ENCODE results near the gene LAMC2.

Gene LAMC2

GRCh38 chr1:183152180-183152579 lies 33.9 kb upstream of the LAMC2 start:
- Histone ChIP-seq H3K4me3 (ENCODE audit: low read length) (no peak overlapping the region), H3K9me3 (ENCODE audit: low read length) (no peaks in the 10 kb centered on the region), H3K27me3 (ENCODE audit: insufficient read depth, low read length) (no peaks in the 10 kb centered on the region), H2AFZ (ENCODE audit: low read depth, low read length) (no peak overlapping the region), H3K4me1 (ENCODE audit: insufficient read depth, low read length) (no peaks in the 10 kb centered on the region), H3K36me3 (ENCODE audit: insufficient read depth, low read length) (no peaks in the 10 kb centered on the region)

- Histone ChIP-seq H2AFZ (ENCODE audit: low read depth, low read length) (no peak overlapping the region), H3K4me3 (ENCODE audit: low read length) (no peak overlapping the region), H3K9me3 (ENCODE audit: low read length) (no peaks in the 10 kb centered on the region), H3K27me3 (ENCODE audit: insufficient read depth, low read length) (no peaks in the 10 kb centered on the region), H3K4me1 (ENCODE audit: insufficient read depth, low read length) (no peaks in the 10 kb centered on the region), H3K36me3 (ENCODE audit: insufficient read depth, low read length) (no peaks in the 10 kb centered on the region)
Observed at GRCh38 chr1:183155939-183156338, 30.1 kb upstream of the LAMC2 start.

DNA sequence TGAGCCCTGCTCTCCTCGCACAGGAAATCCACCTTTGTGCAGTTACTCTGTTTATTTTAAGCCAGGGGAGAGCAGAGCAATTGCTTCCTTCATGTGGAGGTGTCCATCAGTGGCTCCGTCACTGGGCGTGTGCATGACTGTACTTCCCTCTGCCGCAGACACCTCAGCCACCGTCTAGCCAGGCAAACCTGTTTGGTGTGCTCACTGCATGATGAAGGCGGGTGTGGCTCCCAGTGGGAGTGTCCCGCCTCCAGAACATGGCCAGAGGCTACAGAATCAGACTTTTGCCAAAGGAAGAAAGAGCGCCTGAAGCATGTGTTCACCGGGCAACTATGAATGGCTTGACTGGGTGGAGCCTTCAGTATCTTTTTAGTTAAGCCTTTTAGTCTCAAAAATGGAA lies 26.1 kb upstream of the LAMC2 start:
- H3K9me3 ChIP-seq (ENCODE audit: low read length) = no peaks in the 10 kb centered on the region
- no peak overlapping the region for H2AFZ ChIP-seq (ENCODE audit: low read depth, low read length)
- no peak overlapping the region for H3K4me3 ChIP-seq (ENCODE audit: low read length)
- H3K36me3 ChIP-seq (ENCODE audit: insufficient read depth, low read length) = no peaks in the 10 kb centered on the region
- H3K27me3 ChIP-seq (ENCODE audit: insufficient read depth, low read length) = no peaks in the 10 kb centered on the region
- H3K4me1 ChIP-seq (ENCODE audit: insufficient read depth, low read length) = peaks cover 10% of the 10 kb centered on the region

DNA sequence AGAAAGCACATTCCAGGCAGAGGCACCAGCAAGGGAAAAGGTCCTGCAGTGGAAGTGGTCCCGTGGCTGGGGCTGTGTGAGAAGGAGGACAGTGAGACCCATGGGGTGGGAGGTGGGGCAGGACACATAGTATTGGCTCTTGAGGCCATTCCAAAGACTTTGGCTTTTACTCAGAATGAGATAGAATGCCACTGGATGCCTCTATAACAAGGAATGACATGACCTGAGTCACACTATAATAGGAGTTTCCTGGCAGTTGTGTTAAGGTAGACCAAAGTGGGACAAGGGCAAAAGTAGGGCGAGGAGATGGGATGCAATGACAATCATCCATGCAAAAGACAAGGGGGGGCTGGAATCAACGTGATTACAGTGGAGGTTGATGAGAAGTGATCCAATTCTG lies 24.7 kb upstream of the LAMC2 start:
- no peak overlapping the region for H3K4me3 ChIP-seq (ENCODE audit: low read length)
- no peak overlapping the region for H2AFZ ChIP-seq (ENCODE audit: low read depth, low read length)
- no peaks in the 10 kb centered on the region for H3K9me3 ChIP-seq (ENCODE audit: low read length)
- peaks cover 12% of the 10 kb centered on the region for H3K4me1 ChIP-seq (ENCODE audit: insufficient read depth, low read length)
- H3K27me3 ChIP-seq (ENCODE audit: insufficient read depth, low read length) = no peaks in the 10 kb centered on the region
- H3K36me3 ChIP-seq (ENCODE audit: insufficient read depth, low read length) = no peaks in the 10 kb centered on the region

DNA sequence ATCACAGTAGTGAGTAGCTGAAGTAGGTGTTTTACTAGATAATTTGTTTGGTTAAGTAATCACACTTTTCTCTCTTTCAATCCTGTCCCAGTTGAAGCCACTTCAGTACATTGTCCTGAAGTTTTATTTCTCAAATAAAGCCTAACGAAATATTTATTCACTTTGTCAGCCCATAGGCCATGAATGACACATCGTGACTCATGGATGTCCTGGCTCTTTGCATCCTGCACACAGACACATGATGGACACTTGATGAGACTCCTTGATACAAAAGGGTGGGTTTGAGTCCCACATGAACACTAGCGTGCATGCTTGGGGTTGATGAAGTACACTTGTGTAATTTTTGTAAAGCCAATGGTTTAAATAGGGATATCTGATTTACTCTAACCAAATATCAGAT lies 22.7 kb upstream of the LAMC2 start:
- H3K4me3 ChIP-seq (ENCODE audit: low read length) = no peak overlapping the region
- H3K9me3 ChIP-seq (ENCODE audit: low read length) = no peaks in the 10 kb centered on the region

GRCh38 chr1:183164340-183164739 lies 21.7 kb upstream of the LAMC2 start:
- H2AFZ ChIP-seq (ENCODE audit: low read depth, low read length) = no peak overlapping the region
- H3K9me3 ChIP-seq (ENCODE audit: low read length) = no peaks in the 10 kb centered on the region
- H3K4me3 ChIP-seq (ENCODE audit: low read length) = no peak overlapping the region
- H3K4me1 ChIP-seq (ENCODE audit: insufficient read depth, low read length) = peaks cover 12% of the 10 kb centered on the region
- H3K36me3 ChIP-seq (ENCODE audit: insufficient read depth, low read length) = no peaks in the 10 kb centered on the region
- H3K27me3 ChIP-seq (ENCODE audit: insufficient read depth, low read length) = no peaks in the 10 kb centered on the region

More for the DNA sequence above, 22.7 kb upstream of the LAMC2 start:
- Histone ChIP-seq H3K4me1 (ENCODE audit: insufficient read depth, low read length) (peaks cover 12% of the 10 kb centered on the region), H3K27me3 (ENCODE audit: insufficient read depth, low read length) (no peaks in the 10 kb centered on the region), H3K36me3 (ENCODE audit: insufficient read depth, low read length) (no peaks in the 10 kb centered on the region), H2AFZ (ENCODE audit: low read depth, low read length) (no peak overlapping the region)

DNA sequence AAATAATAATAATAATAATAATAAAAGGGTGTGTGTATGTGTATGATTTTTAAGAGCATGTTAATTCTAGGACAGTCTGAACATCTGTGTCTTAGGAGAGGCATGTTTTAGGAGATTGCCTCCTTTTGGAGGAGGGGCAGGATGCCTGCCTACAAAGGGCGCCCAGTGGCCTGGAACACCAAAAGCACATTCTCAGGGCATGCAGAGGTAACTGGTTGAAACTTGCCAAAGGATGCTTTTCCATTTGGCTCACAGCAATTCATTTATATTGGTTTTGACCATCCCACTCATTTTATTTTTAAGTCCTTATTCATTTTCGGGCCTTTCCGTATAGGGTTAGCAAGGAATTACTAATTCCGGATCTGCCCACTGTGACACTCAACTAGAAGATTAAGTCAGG lies 21.1 kb upstream of the LAMC2 start:
- no peaks in the 10 kb centered on the region for H3K27me3 ChIP-seq (ENCODE audit: insufficient read depth, low read length)
- no peaks in the 10 kb centered on the region for H3K9me3 ChIP-seq (ENCODE audit: low read length)
- no peaks in the 10 kb centered on the region for H3K36me3 ChIP-seq (ENCODE audit: insufficient read depth, low read length)
- no peak overlapping the region for H2AFZ ChIP-seq (ENCODE audit: low read depth, low read length)
- H3K4me1 ChIP-seq (ENCODE audit: insufficient read depth, low read length) = peaks cover 12% of the 10 kb centered on the region
- H3K4me3 ChIP-seq (ENCODE audit: low read length) = no peak overlapping the region

- no peaks in the 10 kb centered on the region for H3K36me3 ChIP-seq (ENCODE audit: insufficient read depth, low read length)
- peaks cover 12% of the 10 kb centered on the region for H3K4me1 ChIP-seq (ENCODE audit: insufficient read depth, low read length)
Observed at GRCh38 chr1:183165456-183165855, 20.6 kb upstream of the LAMC2 start.

DNA sequence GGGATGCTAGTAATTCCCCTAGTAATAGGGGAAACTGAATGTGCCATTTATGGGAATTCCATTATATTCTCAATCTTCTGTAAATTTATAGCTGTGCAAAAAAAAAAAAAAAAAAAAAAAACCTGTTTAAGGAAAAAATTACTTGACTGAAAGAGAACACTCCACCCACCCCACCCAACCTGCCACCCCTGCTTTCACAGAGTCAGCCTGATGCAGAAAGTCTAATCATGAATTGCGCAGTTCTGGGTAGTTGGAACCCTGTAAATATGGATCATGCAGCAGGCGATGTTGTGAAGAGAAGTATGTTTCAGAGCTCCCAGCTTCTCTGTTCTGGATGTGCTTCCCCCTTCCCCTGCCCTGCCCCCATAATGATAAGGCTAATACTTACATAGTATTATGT lies 19.6 kb upstream of the LAMC2 start:
- Histone ChIP-seq H3K4me3 (ENCODE audit: low read length) (no peak overlapping the region), H3K9me3 (ENCODE audit: low read length) (no peaks in the 10 kb centered on the region)

More at GRCh38 chr1:183165456-183165855, 20.6 kb upstream of the LAMC2 start:
- Histone ChIP-seq H3K27me3 (ENCODE audit: insufficient read depth, low read length) (no peaks in the 10 kb centered on the region), H3K4me3 (ENCODE audit: low read length) (no peak overlapping the region), H3K9me3 (ENCODE audit: low read length) (no peaks in the 10 kb centered on the region), H2AFZ (ENCODE audit: low read depth, low read length) (no peak overlapping the region)

GRCh38 chr1:183167676-183168075 lies 18.4 kb upstream of the LAMC2 start:
- H3K4me3 ChIP-seq (ENCODE audit: low read length) = no peak overlapping the region
- H3K36me3 ChIP-seq (ENCODE audit: insufficient read depth, low read length) = no peaks in the 10 kb centered on the region
- no peak overlapping the region for H2AFZ ChIP-seq (ENCODE audit: low read depth, low read length)
- H3K4me1 ChIP-seq (ENCODE audit: insufficient read depth, low read length) = peaks cover 12% of the 10 kb centered on the region
- H3K9me3 ChIP-seq (ENCODE audit: low read length) = no peaks in the 10 kb centered on the region
- H3K27me3 ChIP-seq (ENCODE audit: insufficient read depth, low read length) = no peaks in the 10 kb centered on the region

More for the DNA sequence above, 19.6 kb upstream of the LAMC2 start:
- Histone ChIP-seq H2AFZ (ENCODE audit: low read depth, low read length) (no peak overlapping the region), H3K36me3 (ENCODE audit: insufficient read depth, low read length) (no peaks in the 10 kb centered on the region), H3K27me3 (ENCODE audit: insufficient read depth, low read length) (no peaks in the 10 kb centered on the region), H3K4me1 (ENCODE audit: insufficient read depth, low read length) (peaks cover 12% of the 10 kb centered on the region)

- H2AFZ ChIP-seq (ENCODE audit: low read depth, low read length) = no peak overlapping the region
- H3K27me3 ChIP-seq (ENCODE audit: insufficient read depth, low read length) = no peaks in the 10 kb centered on the region
- no peaks in the 10 kb centered on the region for H3K36me3 ChIP-seq (ENCODE audit: insufficient read depth, low read length)
- H3K4me3 ChIP-seq (ENCODE audit: low read length) = no peak overlapping the region
- H3K4me1 ChIP-seq (ENCODE audit: insufficient read depth, low read length) = peaks cover 12% of the 10 kb centered on the region
- H3K9me3 ChIP-seq (ENCODE audit: low read length) = no peaks in the 10 kb centered on the region
Observed at GRCh38 chr1:183168308-183168707, 17.8 kb upstream of the LAMC2 start.

GRCh38 chr1:183173828-183174227 lies 12.2 kb upstream of the LAMC2 start:
- Histone ChIP-seq H3K4me1 (ENCODE audit: insufficient read depth, low read length) (no peaks in the 10 kb centered on the region), H3K36me3 (ENCODE audit: insufficient read depth, low read length) (no peaks in the 10 kb centered on the region), H3K27me3 (ENCODE audit: insufficient read depth, low read length) (no peaks in the 10 kb centered on the region), H2AFZ (ENCODE audit: low read depth, low read length) (no peak overlapping the region), H3K9me3 (ENCODE audit: low read length) (no peaks in the 10 kb centered on the region), H3K4me3 (ENCODE audit: low read length) (no peak overlapping the region)

- no peak overlapping the region for H2AFZ ChIP-seq (ENCODE audit: low read depth, low read length)
- H3K36me3 ChIP-seq (ENCODE audit: insufficient read depth, low read length) = no peaks in the 10 kb centered on the region
- no peaks in the 10 kb centered on the region for H3K27me3 ChIP-seq (ENCODE audit: insufficient read depth, low read length)
- H3K4me1 ChIP-seq (ENCODE audit: insufficient read depth, low read length) = peaks cover 4% of the 10 kb centered on the region
- H3K4me3 ChIP-seq (ENCODE audit: low read length) = no peak overlapping the region
- no peaks in the 10 kb centered on the region for H3K9me3 ChIP-seq (ENCODE audit: low read length)
Observed at GRCh38 chr1:183175631-183176030, 10.4 kb upstream of the LAMC2 start.

GRCh38 chr1:183178545-183178944 lies 7.5 kb upstream of the LAMC2 start:
- no peaks in the 10 kb centered on the region for H3K36me3 ChIP-seq (ENCODE audit: insufficient read depth, low read length)
- H3K9me3 ChIP-seq (ENCODE audit: low read length) = no peaks in the 10 kb centered on the region
- no peak overlapping the region for H3K4me3 ChIP-seq (ENCODE audit: low read length)
- peaks cover 10% of the 10 kb centered on the region for H3K4me1 ChIP-seq (ENCODE audit: insufficient read depth, low read length)
- H2AFZ ChIP-seq (ENCODE audit: low read depth, low read length) = no peak overlapping the region
- H3K27me3 ChIP-seq (ENCODE audit: insufficient read depth, low read length) = no peaks in the 10 kb centered on the region
